Uterus (tissue), 2 donors: ENCODE results near the gene ZNF785.

Experiments
- POLR2A ChIP-seq, 2 donors: fragments of 450-650 bp; IDR thresholded peaks; one replicate each; pipeline ENCODE4 v1.6.1; 2016; ENCODE audit warnings: antibody characterized with exemption in 2 of 2, mild to moderate bottlenecking in 1 of 2, moderate library complexity in 1 of 2
- TF ChIP-seq, protein P1 (sequence below), 4 experiments: fragments of 200-600 bp in 2 of 4; fragments of 450-650 bp in 2 of 4; sonication (generic) in 2 of 4; IDR thresholded peaks; one replicate each; pipeline ENCODE4 v1.5.1; 2016 to 2019; ENCODE audit warnings: antibody characterized with exemption in 4 of 4, mild to moderate bottlenecking in 2 of 4, moderate library complexity in 1 of 4

DNA sequence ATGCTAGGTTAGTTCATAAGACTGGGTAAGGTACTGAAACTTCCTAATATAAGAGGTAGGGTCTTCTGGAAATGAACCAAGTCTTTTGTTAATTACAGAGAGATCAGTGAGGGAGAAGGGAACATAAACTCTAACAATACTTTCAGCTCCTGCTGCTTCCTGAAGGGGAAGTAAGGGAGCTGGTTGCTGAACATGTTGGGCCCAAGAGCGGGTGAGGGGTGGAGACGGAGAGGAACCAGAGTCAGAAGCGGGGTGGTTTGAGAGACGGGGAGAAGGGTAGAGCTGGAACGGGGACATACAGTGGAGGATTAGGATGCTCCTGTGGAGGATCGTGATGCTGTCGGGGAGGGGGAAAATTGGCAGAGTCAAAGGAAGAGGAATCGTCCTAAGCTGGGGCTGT is 39.4 kb downstream of the ZNF785 start:
- TF ChIP-seq POLR2A (IDR thresholded peaks at IDR 0.05) = no peak
- TF ChIP-seq, protein P1, sequence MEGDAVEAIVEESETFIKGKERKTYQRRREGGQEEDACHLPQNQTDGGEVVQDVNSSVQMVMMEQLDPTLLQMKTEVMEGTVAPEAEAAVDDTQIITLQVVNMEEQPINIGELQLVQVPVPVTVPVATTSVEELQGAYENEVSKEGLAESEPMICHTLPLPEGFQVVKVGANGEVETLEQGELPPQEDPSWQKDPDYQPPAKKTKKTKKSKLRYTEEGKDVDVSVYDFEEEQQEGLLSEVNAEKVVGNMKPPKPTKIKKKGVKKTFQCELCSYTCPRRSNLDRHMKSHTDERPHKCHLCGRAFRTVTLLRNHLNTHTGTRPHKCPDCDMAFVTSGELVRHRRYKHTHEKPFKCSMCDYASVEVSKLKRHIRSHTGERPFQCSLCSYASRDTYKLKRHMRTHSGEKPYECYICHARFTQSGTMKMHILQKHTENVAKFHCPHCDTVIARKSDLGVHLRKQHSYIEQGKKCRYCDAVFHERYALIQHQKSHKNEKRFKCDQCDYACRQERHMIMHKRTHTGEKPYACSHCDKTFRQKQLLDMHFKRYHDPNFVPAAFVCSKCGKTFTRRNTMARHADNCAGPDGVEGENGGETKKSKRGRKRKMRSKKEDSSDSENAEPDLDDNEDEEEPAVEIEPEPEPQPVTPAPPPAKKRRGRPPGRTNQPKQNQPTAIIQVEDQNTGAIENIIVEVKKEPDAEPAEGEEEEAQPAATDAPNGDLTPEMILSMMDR (IDR thresholded peaks at IDR 0.05) = no peak
